Heart left ventricle (tissue), 16 donors: ENCODE data around the gene HMGCLL1. TPM values are rescaled to one million over a fixed set of nuclear protein-coding genes. Genes with fewer than 3 reads are reported as not detected.

Source experiments
- ATAC-seq, 4 donors: fragments of 200-7000 bp; cut with Tn5 transposase; one replicate each; pipeline ENCODE4 v1.9.1; 2020 to 2022; ENCODE audit warnings: moderate library complexity in 4 of 4, mild to moderate bottlenecking in 3 of 4, moderate number of reproducible peaks in 1 of 4
- DNase-seq, 5 donors: peaks; one replicate each; pipeline ENCODE4 v3.0.0-alpha.2; 2020
- H3K27ac ChIP-seq, 12 donors: fragments of 200-600 bp; sonication (generic) in 4 of 12; one replicate each; pipeline versions ENCODE4 v1.5.0 to v1.8.0; 2016 to 2022; ENCODE audit warnings: mild to moderate bottlenecking in 2 of 12
- H3K27me3 ChIP-seq, 9 donors: fragments of 200-600 bp; sonication (generic) in 2 of 9; one replicate each; pipeline versions ENCODE4 v1.5.1 to v1.8.0; 2016 to 2022; ENCODE audit warnings: mild to moderate bottlenecking in 3 of 9
- H3K36me3 ChIP-seq, 9 donors: fragments of 200-600 bp; sonication (generic) in 2 of 9; one replicate each; pipeline versions ENCODE4 v1.5.0 to v1.8.0; 2018 to 2022; ENCODE audit warnings: mild to moderate bottlenecking in 2 of 9
- H3K4me1 ChIP-seq, 12 donors: fragments of 200-600 bp; sonication (generic) in 4 of 12; one replicate each; pipeline versions ENCODE4 v1.5.0 to v1.8.0; 2016 to 2022; ENCODE audit warnings: mild to moderate bottlenecking in 3 of 12
- H3K4me3 ChIP-seq, 12 donors: fragments of 200-600 bp; sonication (generic) in 4 of 12; one replicate each; pipeline versions ENCODE4 v1.5.0 to v1.8.0; 2017 to 2022; ENCODE audit warnings: mild to moderate bottlenecking in 9 of 12, moderate library complexity in 4 of 12
- H3K9me3 ChIP-seq, 12 donors: fragments of 200-600 bp; sonication (generic) in 4 of 12; one replicate each; pipeline versions ENCODE4 v1.5.0 to v1.8.0; 2016 to 2022; ENCODE audit warnings: mild to moderate bottlenecking in 1 of 12
- POLR2A ChIP-seq, 2 donors: fragments of 450-650 bp; IDR thresholded peaks; one replicate each; pipeline ENCODE4 v1.6.1; 2017; ENCODE audit warnings: antibody characterized with exemption in 2 of 2, mild to moderate bottlenecking in 2 of 2, moderate library complexity in 2 of 2
- WGBS, 4 donors: extraction: QIAGEN DNeasy Blood & Tissue Kit in 2 of 4; methylation state at CpG; one replicate each; pipeline versions ENCODE4 v1.1.5 to v1.1.7; 2013 to 2018; 5-methylcytosine and 5-hydroxymethylcytosine counted together
- intact Hi-C, 10 donors: fragments of 100-400 bp; cut with DNase I; formaldehyde crosslinking; loops; one replicate each; pipeline versions ENCODE4 v1.11.1 to v1.14.2; 2022
- polyA plus RNA-seq, 2 donors: library from polyadenylated mRNA; stranded (reverse); fragments of 200-250 nt; gene quantifications; one replicate each; pipeline ENCODE4 v1.2.3, GENCODE V29; 2013
- total RNA-seq, 9 donors: library from RNA; depleted of rRNA in 2 of 9; stranded (reverse); fragments of >200 nt in 2 of 9; fragmentation: NEBNext Ultra II Directional in 3 of 9; extraction: Animal tissue kit (Norgen Biotek cat#: 25700) in 3 of 9; gene quantifications; one replicate each; pipeline versions ENCODE4 v1.1.0 to v1.2.4, GENCODE V29; 2016 to 2023
- TF ChIP-seq, protein P1 (sequence below), 12 donors: fragments of 200-600 bp; sonication (generic) in 4 of 12; IDR thresholded peaks; one replicate each; pipeline versions ENCODE4 v1.5.0 to v1.8.0; 2018 to 2022; ENCODE audit warnings: antibody characterized with exemption in 12 of 12, mild to moderate bottlenecking in 5 of 12
- donor health status: ischemic (EF 13 %, LVEDD 7.1; RV severe dilation, severe dysfunction).
- donor health status: healthy with polysubstance abuse.
- donor health status: DM: no; HTN: yes; CAD: no.
- donor health status: DM: no; HTN: no; CAD: no.
- donor health status: ischemic (EF 25% LVEDD 6.9; RV normal size, moderate dysfunction).
- donor health status: ischemic (EF 25% LVEDD 5.7; RV mildly dilated, moderate dysfunction).
- donor health status: healthy.
- donor health status: DM: yes; HTN: yes; CAD: no.
- donor health status: ischemic (EF 35%, LVEDD 5.7; RV mildly dilated, moderate dysfunction).
- donor health status: nonischemic (EF 11% LVEDD 7.7; RV severe dilation, severe dysfunction).
- donor health status: DM: yes; HTN: yes; CAD: no.
- donor health status: PGD.
- donor health status: ischemic (EF 29% LVEDD 5.4; RV normal size, mild dysfunction).
- donor health status: nonischemic (EF 23%, LVEDD 6.1; RV moderate dilation, normal function).

HMGCLL1 gene
- total and polyA plus RNA-seq, 11 donors = 0.38 to 1.6 (median 0.85) TPM

DNA sequence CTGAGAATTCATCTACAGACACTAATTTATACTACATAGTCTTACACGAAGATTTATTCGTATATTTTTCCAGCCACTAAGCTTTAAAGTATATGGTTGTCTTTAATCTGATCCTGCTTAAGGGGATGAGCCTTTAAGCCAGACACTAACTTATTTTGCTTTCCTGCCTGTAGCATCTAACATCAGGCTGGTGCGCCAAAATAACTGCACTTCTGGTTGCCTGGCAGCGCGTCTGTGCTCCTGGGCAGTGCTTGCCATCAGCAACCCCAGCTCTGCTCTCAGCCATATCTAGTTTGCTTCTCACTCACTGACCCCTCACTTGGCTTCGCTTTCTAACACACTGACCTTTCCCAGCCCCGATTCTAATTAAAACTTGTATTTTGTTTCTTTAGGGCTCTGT is 21.8 kb downstream of the HMGCLL1 start:
- Histone ChIP-seq H3K4me1 (peaks cover 0 to 11% (median 0%) of the 10 kb centered on the region in 12 donors), H3K27me3 (no peaks in the 10 kb centered on the region), H3K9me3 (no peaks in the 10 kb centered on the region), H3K27ac (no peak overlapping the region), H3K4me3 (no peak overlapping the region), H3K36me3 (no peaks in the 10 kb centered on the region)
- WGBS, 4 donors = 44 to 63% (median 53%) methylated on average over 7 of the region's 7 CpGs
- DNase-seq (peak in 2 of 5 donors; percentile 15 to 44), ATAC-seq (peak in 1 of 4 donors; percentile 62)
- intact Hi-C loops = no loop called here
- no peak for TF ChIP-seq POLR2A (IDR thresholded peaks at IDR 0.05)
- TF ChIP-seq, protein P1, sequence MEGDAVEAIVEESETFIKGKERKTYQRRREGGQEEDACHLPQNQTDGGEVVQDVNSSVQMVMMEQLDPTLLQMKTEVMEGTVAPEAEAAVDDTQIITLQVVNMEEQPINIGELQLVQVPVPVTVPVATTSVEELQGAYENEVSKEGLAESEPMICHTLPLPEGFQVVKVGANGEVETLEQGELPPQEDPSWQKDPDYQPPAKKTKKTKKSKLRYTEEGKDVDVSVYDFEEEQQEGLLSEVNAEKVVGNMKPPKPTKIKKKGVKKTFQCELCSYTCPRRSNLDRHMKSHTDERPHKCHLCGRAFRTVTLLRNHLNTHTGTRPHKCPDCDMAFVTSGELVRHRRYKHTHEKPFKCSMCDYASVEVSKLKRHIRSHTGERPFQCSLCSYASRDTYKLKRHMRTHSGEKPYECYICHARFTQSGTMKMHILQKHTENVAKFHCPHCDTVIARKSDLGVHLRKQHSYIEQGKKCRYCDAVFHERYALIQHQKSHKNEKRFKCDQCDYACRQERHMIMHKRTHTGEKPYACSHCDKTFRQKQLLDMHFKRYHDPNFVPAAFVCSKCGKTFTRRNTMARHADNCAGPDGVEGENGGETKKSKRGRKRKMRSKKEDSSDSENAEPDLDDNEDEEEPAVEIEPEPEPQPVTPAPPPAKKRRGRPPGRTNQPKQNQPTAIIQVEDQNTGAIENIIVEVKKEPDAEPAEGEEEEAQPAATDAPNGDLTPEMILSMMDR (IDR thresholded peaks at IDR 0.05) = no peak

DNA sequence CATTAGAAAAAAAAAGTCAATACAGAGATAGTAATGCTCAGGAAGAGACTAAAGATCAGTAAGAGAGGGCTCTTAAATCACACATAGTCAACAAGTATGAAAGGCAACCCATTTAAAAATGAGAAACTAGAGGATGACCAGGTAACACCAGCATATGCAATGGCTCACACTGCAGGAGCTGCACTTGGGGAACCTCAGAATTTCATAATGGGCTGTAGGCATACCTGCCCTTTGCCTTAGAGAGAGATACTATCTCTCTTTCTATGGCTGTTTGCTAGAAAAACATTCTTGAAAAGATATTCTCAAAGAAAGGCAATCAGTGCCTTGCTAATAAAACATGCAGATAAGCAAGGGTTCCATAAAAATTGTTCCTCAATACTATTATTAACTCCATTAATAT is 33.2 kb downstream of the HMGCLL1 start:
- no peak overlapping the region for H3K4me3 ChIP-seq
- ATAC-seq (no peak), DNase-seq (no peak)
- no peaks in the 10 kb centered on the region for H3K9me3 ChIP-seq
- no peak for TF ChIP-seq POLR2A (IDR thresholded peaks at IDR 0.05)
- TF ChIP-seq, protein P1 (IDR thresholded peaks at IDR 0.05) = no peak
- no peaks in the 10 kb centered on the region for H3K4me1 ChIP-seq
- intact Hi-C loops = no loop called here
- no peaks in the 10 kb centered on the region for H3K27me3 ChIP-seq
- no peaks in the 10 kb centered on the region for H3K36me3 ChIP-seq
- H3K27ac ChIP-seq = no peak overlapping the region

DNA sequence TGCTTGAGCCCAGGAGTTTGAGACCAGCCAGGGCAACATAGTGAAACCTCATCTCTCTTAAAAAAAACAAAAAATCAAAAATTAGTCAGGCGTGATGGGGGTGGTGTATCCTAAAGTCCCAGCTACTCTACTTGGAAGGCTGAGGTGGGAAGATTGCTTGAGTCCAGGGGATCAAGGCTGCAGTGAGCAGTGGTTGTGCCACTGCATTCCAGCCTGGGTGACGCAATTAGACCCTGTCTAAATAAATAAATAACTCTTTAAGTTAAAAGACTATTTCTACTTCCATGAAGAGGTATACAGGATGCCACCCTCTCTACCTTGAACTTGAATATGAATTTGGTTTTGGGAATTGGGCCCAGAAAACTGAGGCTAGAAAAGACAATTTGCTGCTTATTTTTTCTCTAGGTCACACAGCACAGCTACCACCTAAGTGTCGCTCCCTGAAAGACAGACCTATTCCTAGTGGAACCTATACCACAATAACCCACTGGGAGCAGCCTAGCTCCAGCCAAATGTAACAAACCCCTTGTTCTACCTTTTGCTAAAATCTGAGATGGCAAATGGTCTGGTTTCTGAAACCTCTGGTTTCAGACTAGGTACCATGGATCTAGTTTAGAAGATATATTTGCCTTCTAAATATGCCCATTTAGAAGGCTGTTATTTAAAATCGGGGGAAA is 35.2 kb downstream of the HMGCLL1 start:
- 90 to 97% (median 93%) methylated on average over 4 of the region's 4 CpGs for WGBS, 4 donors
- Histone ChIP-seq H3K27ac (no peak overlapping the region), H3K27me3 (no peaks in the 10 kb centered on the region), H3K9me3 (peaks cover 0 to 8% (median 0%) of the 10 kb centered on the region in 12 donors), H3K36me3 (no peaks in the 10 kb centered on the region), H3K4me1 (no peaks in the 10 kb centered on the region), H3K4me3 (no peak overlapping the region)
- ATAC-seq (no peak), DNase-seq (no peak)
- intact Hi-C loops = no loop called here
- no peak for TF ChIP-seq POLR2A (IDR thresholded peaks at IDR 0.05)
- TF ChIP-seq, protein P1 (IDR thresholded peaks at IDR 0.05) = no peak

DNA sequence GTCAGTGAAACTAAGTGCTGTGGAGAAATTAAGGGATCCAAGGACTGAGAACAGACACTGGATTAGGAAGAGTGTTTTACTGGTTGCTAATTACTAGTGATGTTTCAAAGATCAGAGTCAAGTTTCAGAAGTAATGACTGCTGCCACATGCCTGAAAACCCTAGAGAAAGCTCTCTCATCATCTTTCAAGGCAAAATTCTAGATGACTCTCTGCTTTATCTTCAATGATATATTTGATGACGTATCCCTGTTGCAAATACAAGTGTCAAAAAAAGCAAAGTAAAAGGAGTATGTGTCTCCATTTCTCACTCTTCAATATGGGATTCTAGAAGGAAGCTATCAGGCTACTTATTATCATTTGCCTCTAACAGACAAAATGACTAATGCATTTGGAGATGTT is 38.0 kb downstream of the HMGCLL1 start:
- H3K4me1 ChIP-seq = no peaks in the 10 kb centered on the region
- peaks cover 0 to 8% (median 0%) of the 10 kb centered on the region in 12 donors for H3K9me3 ChIP-seq
- intact Hi-C loops = no loop called here
- H3K27me3 ChIP-seq = no peaks in the 10 kb centered on the region
- DNase-seq (no peak), ATAC-seq (no peak)
- no peak overlapping the region for H3K4me3 ChIP-seq
- TF ChIP-seq, protein P1 (IDR thresholded peaks at IDR 0.05) = no peak
- TF ChIP-seq POLR2A (IDR thresholded peaks at IDR 0.05) = no peak
- no peak overlapping the region for H3K27ac ChIP-seq
- H3K36me3 ChIP-seq = peaks cover 0 to 4% (median 0%) of the 10 kb centered on the region in 9 donors
- 69 to 88% (median 78%) methylated on average over 1 of the region's 1 CpG for WGBS, 4 donors
